CD8-positive, alpha-beta memory T cell (primary cell): Measurements from ENCODE around the gene FBXL2. TPM values are rescaled to one million over a fixed set of nuclear protein-coding genes. Genes with fewer than 3 reads are reported as not detected.
"Not testable (repeated sequence)": the region's sequence is repeated elsewhere in the genome, so short reads cannot be mapped to it uniquely, and the experiment has no call there.

ENCODE experiments used
- CTCF ChIA-PET: fragments of 350-600 bp; sonication (Branson Sonifier 250); formaldehyde crosslinking; loops from one replicate; lab custom pipeline; 2021; ENCODE audit warnings: antibody characterized with exemption; lab: Charles Lee
- POLR2A ChIA-PET: fragments of 350-600 bp; sonication (Branson Sonifier 250); formaldehyde crosslinking; loops from one replicate; lab custom pipeline; 2021; ENCODE audit warnings: antibody characterized with exemption; lab: Charles Lee
- DNase-seq, 5 donors: peaks; one replicate each; pipeline versions ENCODE4 v3.0.0 to v3.0.0-alpha.2; 2020 to 2022; ENCODE audit warnings: mixed read lengths in 1 of 5
- H3K27ac ChIP-seq: one replicate; pipeline ENCODE4 v1.7.0; 2013; ENCODE audit warnings: low read depth, mild to moderate bottlenecking, low read length, moderate library complexity
- H3K27me3 ChIP-seq: 2 replicates; pipeline ENCODE4 v1.7.0; 2013; ENCODE audit warnings: low read length, mild to moderate bottlenecking; ENCODE audit not compliant: insufficient read depth, poor library complexity, severe bottlenecking
- H3K36me3 ChIP-seq: 2 replicates; pipeline ENCODE4 v1.7.0; 2013; ENCODE audit warnings: mild to moderate bottlenecking, low read length, moderate library complexity; ENCODE audit not compliant: insufficient read depth
- H3K4me1 ChIP-seq: 2 replicates; pipeline ENCODE4 v1.7.0; 2013; ENCODE audit warnings: mild to moderate bottlenecking, low read length, moderate library complexity; ENCODE audit not compliant: insufficient read depth
- H3K4me3 ChIP-seq: 2 replicates; pipeline ENCODE4 v1.7.0; 2013; ENCODE audit warnings: mild to moderate bottlenecking, low read length
- H3K9me3 ChIP-seq: 2 replicates; pipeline ENCODE4 v1.7.0; 2013; ENCODE audit warnings: mild to moderate bottlenecking, low read length
- H3K27ac Mint-ChIP-seq, 8 donors: one replicate each; pipeline ENCODE4 v1.8.0; 2020 to 2021; ENCODE audit warnings: mixed read lengths in 8 of 8, mild to moderate bottlenecking in 6 of 8, inconsistent platforms in 3 of 8, moderate library complexity in 3 of 8
- H3K27me3 Mint-ChIP-seq, 2 donors: one replicate each; pipeline ENCODE4 v1.8.0; 2020 to 2021; ENCODE audit warnings: mixed read lengths in 2 of 2, mild to moderate bottlenecking in 1 of 2, moderate library complexity in 1 of 2
- H3K36me3 Mint-ChIP-seq, 3 donors: one replicate each; pipeline ENCODE4 v1.8.0; 2020 to 2021; ENCODE audit warnings: mixed read lengths in 3 of 3, inconsistent platforms in 1 of 3, mild to moderate bottlenecking in 1 of 3
- H3K4me1 Mint-ChIP-seq, 3 donors: one replicate each; pipeline ENCODE4 v1.8.0; 2020 to 2021; ENCODE audit warnings: mixed read lengths in 3 of 3, inconsistent platforms in 1 of 3, mild to moderate bottlenecking in 1 of 3
- H3K4me3 Mint-ChIP-seq, 7 donors: one replicate each; pipeline ENCODE4 v1.8.0; 2020 to 2021; ENCODE audit warnings: mixed read lengths in 7 of 7, mild to moderate bottlenecking in 6 of 7, moderate library complexity in 4 of 7, inconsistent platforms in 2 of 7
- H3K9me3 Mint-ChIP-seq, 5 donors: one replicate each; pipeline ENCODE4 v1.8.0; 2020 to 2022; ENCODE audit warnings: mixed read lengths in 5 of 5, mild to moderate bottlenecking in 3 of 5, moderate library complexity in 2 of 5, inconsistent platforms in 1 of 5
- polyA plus RNA-seq: library from polyadenylated mRNA; unstranded; fragments of 300-500 nt; fragmentation: Illumina TruSeq; gene quantifications from one replicate; pipeline ENCODE4 v1.2.3, GENCODE V29; 2021
- total RNA-seq, 2 experiments: library from RNA; stranded (reverse); gene quantifications; one replicate each; pipeline ENCODE4 v1.2.3, GENCODE V29; 2021

FBXL2 gene
- total and polyA plus RNA-seq, 3 experiments from 2014 or later = not detected

DNA sequence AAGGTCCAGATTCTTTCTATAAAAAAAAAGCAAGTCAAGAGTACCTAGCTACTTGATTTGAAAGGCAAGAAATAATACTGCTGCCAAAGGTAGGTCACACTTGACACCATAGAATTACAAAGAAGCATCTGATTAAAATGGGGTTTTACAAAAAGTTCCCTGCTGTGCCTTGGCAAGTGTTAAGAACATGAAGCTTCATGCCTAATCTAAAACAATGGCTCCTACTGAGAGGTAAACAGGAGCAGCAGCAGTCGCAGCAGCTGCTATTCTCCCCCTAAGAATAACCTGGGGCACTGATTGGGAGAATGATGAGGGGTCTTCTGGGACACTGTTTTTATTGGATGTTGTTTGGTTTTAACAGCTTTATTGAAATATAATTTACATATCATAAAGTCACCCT is 148.8 kb downstream of the FBXL2 start:
- ChIA-PET CTCF (interaction anchor here (1.5 kb wide), 1 partner anchor 15 kb away, joined by 3 read pairs; no protein-coding TSS in a partner anchor), POLR2A (interaction anchor here (1.2 kb wide), 1 partner anchor 13 kb away, joined by 4 read pairs; no protein-coding TSS in a partner anchor)
- no peak for DNase-seq
- Histone ChIP-seq H3K27ac (no peak overlapping the region), H3K4me3 (no peak overlapping the region), H3K36me3 (peaks cover 15% of the 10 kb centered on the region), H3K27me3 (no peaks in the 10 kb centered on the region), H3K9me3 (no peaks in the 10 kb centered on the region), H3K4me1 (peaks cover 17% of the 10 kb centered on the region)
- Mint-ChIP-seq H3K27ac (peak overlapping the region in 1 of 8 donors; percentile 11), H3K4me1 (peaks cover 47 to 69% (median 59%) of the 10 kb centered on the region in 3 donors), H3K4me3 (no peak overlapping the region), H3K9me3 (no peaks in the 10 kb centered on the region), H3K36me3 (peaks cover 3 to 44% (median 4%) of the 10 kb centered on the region in 3 donors), H3K27me3 (no peaks in the 10 kb centered on the region)

GRCh38 chr3:33426630-33427317 is 149.5 kb downstream of the FBXL2 start:
- Mint-ChIP-seq H3K27ac (peak overlapping the region in 4 of 8 donors; percentile 14 to 62 (median 20)), H3K27me3 (no peaks in the 10 kb centered on the region), H3K9me3 (no peaks in the 10 kb centered on the region), H3K36me3 (peaks cover 4 to 39% (median 6%) of the 10 kb centered on the region in 3 donors), H3K4me1 (peaks cover 53 to 75% (median 66%) of the 10 kb centered on the region in 3 donors), H3K4me3 (peak overlapping the region in 1 of 7 donors; percentile 72)
- no peak for DNase-seq
- ChIA-PET CTCF (interaction anchor here (1.5 kb wide), 1 partner anchor 14 kb away, joined by 3 read pairs; no protein-coding TSS in a partner anchor), POLR2A (interaction anchor here (1.2 to 1.3 kb wide), 2 partner anchors 12 to 14 kb away, joined by 3 to 4 read pairs; partner anchors contain the start of gene UBP1)
- H3K27me3 ChIP-seq = no peaks in the 10 kb centered on the region
- H3K36me3 ChIP-seq = peaks cover 15% of the 10 kb centered on the region
- H3K4me1 ChIP-seq = peaks cover 23% of the 10 kb centered on the region
- no peaks in the 10 kb centered on the region for H3K9me3 ChIP-seq
- H3K27ac ChIP-seq = no peak overlapping the region
- H3K4me3 ChIP-seq = no peak overlapping the region

DNA sequence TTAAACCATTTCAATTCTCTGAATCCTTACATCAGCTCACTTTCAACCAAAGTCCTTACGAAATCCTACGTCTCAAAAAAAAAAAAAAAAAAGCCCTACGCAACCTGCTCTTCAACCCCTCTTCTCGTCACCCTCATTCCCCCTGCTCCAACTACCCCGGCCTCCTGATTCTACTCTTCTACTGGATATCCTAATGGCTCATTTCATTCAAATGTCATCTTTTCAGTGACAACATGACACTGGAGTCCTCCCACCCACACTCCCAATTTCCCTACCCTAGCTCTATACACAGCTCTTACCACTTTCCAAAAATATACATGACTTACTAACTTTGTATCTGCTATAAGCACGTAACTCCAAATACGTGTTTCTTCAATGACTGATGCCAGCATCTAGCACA is 151.5 kb downstream of the FBXL2 start:
- Histone ChIP-seq H3K4me1 (peaks cover 26% of the 10 kb centered on the region), H3K27ac (no peak overlapping the region), H3K27me3 (no peaks in the 10 kb centered on the region), H3K4me3 (no peak overlapping the region), H3K9me3 (no peaks in the 10 kb centered on the region), H3K36me3 (peaks cover 14% of the 10 kb centered on the region)
- ChIA-PET POLR2A (interaction anchor here (1.1 kb wide), 1 partner anchor 11 kb away, joined by 4 read pairs; the partner anchor contains the start of gene UBP1), CTCF (no interaction called here)
- Mint-ChIP-seq H3K9me3 (no peaks in the 10 kb centered on the region), H3K4me3 (no peak overlapping the region), H3K36me3 (peaks cover 0 to 31% (median 6%) of the 10 kb centered on the region in 3 donors), H3K4me1 (peaks cover 60 to 91% (median 84%) of the 10 kb centered on the region in 3 donors), H3K27ac (peak overlapping the region in 4 of 8 donors; percentile 12 to 59 (median 43)), H3K27me3 (no peaks in the 10 kb centered on the region)
- DNase-seq = no peak

DNA sequence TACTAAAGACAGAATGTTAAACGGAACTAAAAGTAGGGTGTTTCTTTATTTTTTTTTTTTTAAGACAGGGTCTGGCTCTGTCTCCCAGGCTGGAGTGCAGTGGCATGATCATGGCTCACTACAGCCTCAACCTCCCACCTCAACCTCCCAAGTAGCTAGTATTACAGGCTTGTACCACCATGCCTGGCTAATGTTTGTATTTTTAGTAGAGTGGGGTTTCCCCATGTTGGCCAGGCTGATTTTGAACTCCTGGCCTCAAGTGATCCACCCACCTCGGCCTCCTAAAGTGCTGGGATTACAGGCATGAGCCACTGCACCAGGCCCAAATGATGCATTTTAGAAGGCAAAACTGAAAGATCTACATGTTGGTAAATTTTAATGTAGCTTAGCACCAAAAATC is 152.1 kb downstream of the FBXL2 start:
- H3K4me3 ChIP-seq, H3K36me3 ChIP-seq, H3K27me3 ChIP-seq, H3K27ac ChIP-seq, DNase-seq, CTCF ChIA-PET, H3K9me3 Mint-ChIP-seq, H3K9me3 ChIP-seq, H3K27me3 Mint-ChIP-seq: not testable (repeated sequence)
- POLR2A ChIA-PET = interaction anchor here (1.1 kb wide), 1 partner anchor 11 kb away, joined by 4 read pairs; the partner anchor contains the start of gene UBP1
- H3K4me1 ChIP-seq = peaks cover 26% of the 10 kb centered on the region
- Mint-ChIP-seq H3K27ac (peak overlapping the region in 4 of 8 donors; percentile 20 to 72 (median 62)), H3K4me3 (peak overlapping the region in 2 of 7 donors; percentile 36 to 63), H3K4me1 (peaks cover 63 to 93% (median 89%) of the 10 kb centered on the region in 3 donors), H3K36me3 (peaks cover 0 to 26% (median 6%) of the 10 kb centered on the region in 3 donors)

DNA sequence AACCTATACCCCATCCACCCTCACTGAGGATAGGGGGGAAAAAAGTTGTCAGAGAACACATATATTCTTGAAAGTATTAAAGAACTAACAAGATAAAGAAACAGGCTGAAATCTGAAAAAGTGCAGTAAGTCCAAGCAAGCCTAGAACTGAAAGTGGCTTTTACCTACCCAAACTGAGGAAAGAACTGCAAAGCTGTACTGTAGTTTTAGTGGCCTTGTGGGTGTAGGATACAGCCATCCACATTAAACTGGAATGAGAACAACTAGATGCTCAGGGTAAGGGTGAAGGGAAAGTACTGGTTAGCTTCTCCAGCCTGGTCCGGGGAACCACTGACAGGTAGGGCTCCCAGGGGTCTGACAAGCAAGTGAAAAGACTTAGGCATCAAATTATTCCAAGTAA is 152.8 kb downstream of the FBXL2 start:
- Histone ChIP-seq H3K4me3 (no peak overlapping the region), H3K9me3 (no peaks in the 10 kb centered on the region), H3K4me1 (peaks cover 26% of the 10 kb centered on the region), H3K36me3 (peaks cover 2% of the 10 kb centered on the region), H3K27me3 (no peaks in the 10 kb centered on the region), H3K27ac (no peak overlapping the region)
- no peak for DNase-seq
- peak overlapping the region in 7 of 8 donors; percentile 20 to 94 (median 61) for H3K27ac Mint-ChIP-seq
- peaks cover 0 to 18% (median 4%) of the 10 kb centered on the region in 3 donors for H3K36me3 Mint-ChIP-seq
- no peaks in the 10 kb centered on the region for H3K9me3 Mint-ChIP-seq
- H3K27me3 Mint-ChIP-seq = no peaks in the 10 kb centered on the region
- CTCF ChIA-PET = no interaction called here
- POLR2A ChIA-PET = interaction anchor here (1.1 kb wide), 1 partner anchor 10 kb away, joined by 4 read pairs; the partner anchor contains the start of gene UBP1
- peaks cover 65 to 94% (median 89%) of the 10 kb centered on the region in 3 donors for H3K4me1 Mint-ChIP-seq
- peak overlapping the region in 3 of 7 donors; percentile 10 to 36 (median 20) for H3K4me3 Mint-ChIP-seq

DNA sequence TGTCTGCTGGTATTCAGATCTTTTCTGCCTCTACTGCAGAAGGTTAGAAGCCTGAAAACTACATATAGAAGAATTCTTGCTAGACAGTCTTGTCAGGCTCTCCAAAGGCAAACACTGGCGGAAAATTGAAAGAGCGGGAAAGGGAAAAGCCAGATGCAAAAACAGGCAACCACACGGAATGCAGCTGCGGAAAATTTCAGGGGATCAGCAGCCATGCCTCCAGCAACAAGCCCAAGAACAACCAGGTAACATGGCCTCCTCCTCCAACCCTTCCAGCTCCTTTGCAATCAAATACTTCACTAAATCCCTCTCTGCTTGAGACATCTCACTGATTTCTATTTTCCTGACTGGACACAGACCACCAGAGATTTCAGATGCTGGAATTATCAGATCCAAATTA is 153.3 kb downstream of the FBXL2 start:
- no peaks in the 10 kb centered on the region for H3K27me3 ChIP-seq
- DNase-seq = no peak
- no peak overlapping the region for H3K4me3 ChIP-seq
- H3K4me1 ChIP-seq = peaks cover 28% of the 10 kb centered on the region
- no peaks in the 10 kb centered on the region for H3K9me3 ChIP-seq
- H3K36me3 ChIP-seq = no peaks in the 10 kb centered on the region
- peaks cover 68 to 94% (median 89%) of the 10 kb centered on the region in 3 donors for H3K4me1 Mint-ChIP-seq
- POLR2A ChIA-PET = no interaction called here
- no peaks in the 10 kb centered on the region for H3K27me3 Mint-ChIP-seq
- peak overlapping the region in 5 of 8 donors; percentile 48 to 94 (median 61) for H3K27ac Mint-ChIP-seq
- no peak overlapping the region for H3K27ac ChIP-seq
- H3K36me3 Mint-ChIP-seq = peaks cover 0 to 14% (median 3%) of the 10 kb centered on the region in 3 donors
- H3K9me3 Mint-ChIP-seq = no peaks in the 10 kb centered on the region
- CTCF ChIA-PET = no interaction called here
- H3K4me3 Mint-ChIP-seq = peak overlapping the region in 4 of 7 donors; percentile 6 to 36 (median 22)

DNA sequence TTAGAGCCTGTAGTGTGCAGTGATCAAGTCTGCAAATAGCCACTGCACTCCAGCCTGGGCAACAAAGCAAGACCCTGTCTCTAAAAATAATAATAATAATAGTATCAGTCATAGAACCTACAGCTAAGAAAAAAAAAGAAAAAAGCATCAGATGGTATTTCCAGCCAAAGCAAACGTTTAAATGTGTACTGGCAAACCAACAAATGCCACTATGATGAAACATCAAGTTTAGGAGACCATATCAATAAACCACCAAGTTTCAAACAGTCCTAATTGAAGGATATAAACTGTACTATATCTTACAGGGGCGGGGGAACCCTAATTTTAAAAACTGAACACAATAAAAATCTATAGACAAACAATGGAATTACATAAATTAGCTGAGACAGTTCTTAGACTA is 156.6 kb downstream of the FBXL2 start:
- no peaks in the 10 kb centered on the region for H3K9me3 ChIP-seq
- H3K4me1 Mint-ChIP-seq = peaks cover 81 to 97% (median 91%) of the 10 kb centered on the region in 3 donors
- no peak overlapping the region for H3K4me3 ChIP-seq
- CTCF ChIA-PET = no interaction called here
- POLR2A ChIA-PET = interaction anchor here (0.7 kb wide), 1 partner anchor 376 kb away, joined by 6 read pairs; no protein-coding TSS in a partner anchor
- peaks cover 0 to 7% (median 3%) of the 10 kb centered on the region in 3 donors for H3K36me3 Mint-ChIP-seq
- peaks cover 58% of the 10 kb centered on the region for H3K4me1 ChIP-seq
- H3K9me3 Mint-ChIP-seq = no peaks in the 10 kb centered on the region
- H3K27me3 Mint-ChIP-seq = peaks cover 0 to 1% of the 10 kb centered on the region in 2 donors
- H3K4me3 Mint-ChIP-seq = peak overlapping the region in 2 of 7 donors; percentile 32 to 47
- DNase-seq = no peak
- no peaks in the 10 kb centered on the region for H3K36me3 ChIP-seq
- peak overlapping the region in 4 of 8 donors; percentile 24 to 79 (median 56) for H3K27ac Mint-ChIP-seq
- H3K27ac ChIP-seq = no peak overlapping the region
- no peaks in the 10 kb centered on the region for H3K27me3 ChIP-seq
